Stimulated activated memory B cell treated with anti-CD40 and anti-IgM and Interleukin-4, amounts not matched to agents 10 μg/mL and 1 μg/mL and 100 μg/mL, for 72 hours (primary cell): Measurements from ENCODE around the gene ADGRE2.
"Not testable (repeated sequence)": the region's sequence is repeated elsewhere in the genome, so short reads cannot be mapped to it uniquely, and the experiment has no call there.

Experiments used
- ATAC-seq: fragments of 150-1000 bp; cut with Tn5 transposase; 2 replicates; pipeline ENCODE4 v1.10.0; 2021
- H3K27ac Mint-ChIP-seq: one replicate; pipeline ENCODE4 v1.8.0; 2022; ENCODE audit warnings: mild to moderate bottlenecking, mixed read lengths
- H3K27me3 Mint-ChIP-seq: one replicate; pipeline ENCODE4 v1.8.0; 2022; ENCODE audit warnings: mixed read lengths
- H3K36me3 Mint-ChIP-seq: one replicate; pipeline ENCODE4 v1.8.0; 2022; ENCODE audit warnings: mixed read lengths
- H3K4me1 Mint-ChIP-seq: one replicate; pipeline ENCODE4 v1.8.0; 2022; ENCODE audit warnings: mixed read lengths
- H3K4me3 Mint-ChIP-seq: one replicate; pipeline ENCODE4 v1.8.0; 2022; ENCODE audit warnings: mild to moderate bottlenecking, moderate library complexity, mixed read lengths
- H3K9me3 Mint-ChIP-seq: one replicate; pipeline ENCODE4 v1.8.0; 2022; ENCODE audit warnings: mixed read lengths

Gene ADGRE2

GRCh38 chr19:14778110-14778845, at the start of gene ADGRE2:
TSS of gene ADGRE2 (minus strand) at chr19:14778560. CDS start at chr19:14776756, 1,804 bp downstream.
- peaks cover 29% of the 10 kb centered on the region for H3K4me1 Mint-ChIP-seq
- not testable (repeated sequence) for H3K4me3 Mint-ChIP-seq, H3K27ac Mint-ChIP-seq, H3K36me3 Mint-ChIP-seq, H3K9me3 Mint-ChIP-seq, ATAC-seq
- H3K27me3 Mint-ChIP-seq: peaks cover 52% of the 10 kb centered on the region

- no peak overlapping the region for H3K27ac Mint-ChIP-seq
- H3K4me3 Mint-ChIP-seq: no peak overlapping the region
- H3K9me3 Mint-ChIP-seq: peaks cover 2% of the 10 kb centered on the region
- H3K36me3 Mint-ChIP-seq: no peaks in the 10 kb centered on the region
- ATAC-seq: no peak
- peaks cover 12% of the 10 kb centered on the region for H3K4me1 Mint-ChIP-seq
- peaks cover 42% of the 10 kb centered on the region for H3K27me3 Mint-ChIP-seq
Observed at GRCh38 chr19:14826006-14826405, 47.6 kb upstream of the ADGRE2 start.

- Mint-ChIP-seq H3K36me3 (no peaks in the 10 kb centered on the region), H3K27ac (no peak overlapping the region)
Observed at GRCh38 chr19:14821937-14822336, 43.6 kb upstream of the ADGRE2 start.

GRCh38 chr19:14818588-14818987, 40.2 kb upstream of the ADGRE2 start:
- H3K27me3 Mint-ChIP-seq: no peaks in the 10 kb centered on the region

More at GRCh38 chr19:14821937-14822336, 43.6 kb upstream of the ADGRE2 start:
- no peaks in the 10 kb centered on the region for H3K4me1 Mint-ChIP-seq
- no peak overlapping the region for H3K4me3 Mint-ChIP-seq
- peaks cover 2% of the 10 kb centered on the region for H3K9me3 Mint-ChIP-seq
- no peak for ATAC-seq
- peaks cover 31% of the 10 kb centered on the region for H3K27me3 Mint-ChIP-seq

GRCh38 chr19:14817052-14817451, 38.7 kb upstream of the ADGRE2 start:
- Mint-ChIP-seq H3K9me3 (peaks cover 3% of the 10 kb centered on the region), H3K4me3 (no peak overlapping the region), H3K27ac (no peak overlapping the region), H3K27me3 (no peaks in the 10 kb centered on the region), H3K36me3 (no peaks in the 10 kb centered on the region), H3K4me1 (no peaks in the 10 kb centered on the region)
- ATAC-seq: no peak

More at GRCh38 chr19:14818588-14818987, 40.2 kb upstream of the ADGRE2 start:
- Mint-ChIP-seq H3K4me3 (no peak overlapping the region), H3K4me1 (no peaks in the 10 kb centered on the region), H3K27ac (no peak overlapping the region), H3K36me3 (no peaks in the 10 kb centered on the region), H3K9me3 (peaks cover 3% of the 10 kb centered on the region)
- no peak for ATAC-seq

GRCh38 chr19:14814982-14815652, 36.8 kb upstream of the ADGRE2 start:
- Mint-ChIP-seq H3K4me3 (no peak overlapping the region), H3K36me3 (no peaks in the 10 kb centered on the region), H3K4me1 (no peaks in the 10 kb centered on the region), H3K27me3 (no peaks in the 10 kb centered on the region), H3K27ac (no peak overlapping the region), H3K9me3 (peaks cover 3% of the 10 kb centered on the region)
- no peak for ATAC-seq

GRCh38 chr19:14809272-14810057, 31.1 kb upstream of the ADGRE2 start:
- Mint-ChIP-seq H3K27ac (no peak overlapping the region), H3K27me3 (no peaks in the 10 kb centered on the region), H3K9me3 (no peaks in the 10 kb centered on the region), H3K4me3 (no peak overlapping the region), H3K36me3 (no peaks in the 10 kb centered on the region), H3K4me1 (peaks cover 10% of the 10 kb centered on the region)
- no peak for ATAC-seq

- no peak for ATAC-seq
- peaks cover 13% of the 10 kb centered on the region for H3K27me3 Mint-ChIP-seq
- no peak overlapping the region for H3K4me3 Mint-ChIP-seq
- no peaks in the 10 kb centered on the region for H3K36me3 Mint-ChIP-seq
- H3K4me1 Mint-ChIP-seq: peaks cover 8% of the 10 kb centered on the region
- no peak overlapping the region for H3K27ac Mint-ChIP-seq
- no peaks in the 10 kb centered on the region for H3K9me3 Mint-ChIP-seq
Observed at GRCh38 chr19:14804765-14805164, 26.4 kb upstream of the ADGRE2 start.

GRCh38 chr19:14798760-14799159, 20.4 kb upstream of the ADGRE2 start:
- no peak for ATAC-seq

GRCh38 chr19:14796021-14796420, 17.7 kb upstream of the ADGRE2 start:
- no peaks in the 10 kb centered on the region for H3K4me1 Mint-ChIP-seq
- no peaks in the 10 kb centered on the region for H3K9me3 Mint-ChIP-seq
- H3K4me3 Mint-ChIP-seq: no peak overlapping the region
- H3K27ac Mint-ChIP-seq: no peak overlapping the region
- H3K36me3 Mint-ChIP-seq: no peaks in the 10 kb centered on the region
- H3K27me3 Mint-ChIP-seq: peaks cover 10% of the 10 kb centered on the region
- no peak for ATAC-seq

More at GRCh38 chr19:14798760-14799159, 20.4 kb upstream of the ADGRE2 start:
- no peak overlapping the region for H3K4me3 Mint-ChIP-seq
- no peak overlapping the region for H3K27ac Mint-ChIP-seq
- no peaks in the 10 kb centered on the region for H3K9me3 Mint-ChIP-seq
- peaks cover 18% of the 10 kb centered on the region for H3K27me3 Mint-ChIP-seq
- H3K4me1 Mint-ChIP-seq: no peaks in the 10 kb centered on the region
- no peaks in the 10 kb centered on the region for H3K36me3 Mint-ChIP-seq

- H3K36me3 Mint-ChIP-seq: no peaks in the 10 kb centered on the region
- ATAC-seq: no peak
- no peaks in the 10 kb centered on the region for H3K4me1 Mint-ChIP-seq
- peaks cover 10% of the 10 kb centered on the region for H3K27me3 Mint-ChIP-seq
- no peak overlapping the region for H3K27ac Mint-ChIP-seq
- no peak overlapping the region for H3K4me3 Mint-ChIP-seq
- no peaks in the 10 kb centered on the region for H3K9me3 Mint-ChIP-seq
Observed at GRCh38 chr19:14795078-14795721, 16.8 kb upstream of the ADGRE2 start.

- not testable (repeated sequence) for H3K36me3 Mint-ChIP-seq, H3K4me3 Mint-ChIP-seq, H3K27me3 Mint-ChIP-seq, H3K9me3 Mint-ChIP-seq, ATAC-seq, H3K4me1 Mint-ChIP-seq, H3K27ac Mint-ChIP-seq
Observed at GRCh38 chr19:14792250-14792649, 13.9 kb upstream of the ADGRE2 start.

GRCh38 chr19:14786421-14786851, 8.1 kb upstream of the ADGRE2 start:
- Mint-ChIP-seq H3K27me3 (peaks cover 31% of the 10 kb centered on the region), H3K4me1 (peaks cover 30% of the 10 kb centered on the region), H3K9me3 (peaks cover 4% of the 10 kb centered on the region), H3K36me3 (no peaks in the 10 kb centered on the region), H3K4me3 (peak overlapping the region; percentile 0), H3K27ac (no peak overlapping the region)
- no peak for ATAC-seq

- Mint-ChIP-seq H3K27ac (peak overlapping the region; percentile 82), H3K4me3 (peak overlapping the region; percentile 21), H3K4me1 (peaks cover 38% of the 10 kb centered on the region), H3K27me3 (peaks cover 38% of the 10 kb centered on the region)
- not testable (repeated sequence) for H3K9me3 Mint-ChIP-seq, H3K36me3 Mint-ChIP-seq
- ATAC-seq: peak; percentile 53
Observed at GRCh38 chr19:14785102-14785793, 6.9 kb upstream of the ADGRE2 start.
